KBM-7 (cell line): ENCODE results near the gene LRFN3.
"Not testable (repeated sequence)": the region's sequence is repeated elsewhere in the genome, so short reads cannot be mapped to it uniquely, and the experiment has no call there.

ENCODE experiments used
- DNase-seq: peaks from one replicate; pipeline ENCODE4 v3.0.0-alpha.2; 2015
- in situ Hi-C: fragments of 300-500 bp; cut with MboI; formaldehyde crosslinking; loops from 2 replicates; pipeline ENCODE4 v1.14.3; 2020; ENCODE audit warnings: low sequenced_read_pairs, low pct_unique_long_range_greater_than_20kb, mixed read lengths

LRFN3 gene, protein sequence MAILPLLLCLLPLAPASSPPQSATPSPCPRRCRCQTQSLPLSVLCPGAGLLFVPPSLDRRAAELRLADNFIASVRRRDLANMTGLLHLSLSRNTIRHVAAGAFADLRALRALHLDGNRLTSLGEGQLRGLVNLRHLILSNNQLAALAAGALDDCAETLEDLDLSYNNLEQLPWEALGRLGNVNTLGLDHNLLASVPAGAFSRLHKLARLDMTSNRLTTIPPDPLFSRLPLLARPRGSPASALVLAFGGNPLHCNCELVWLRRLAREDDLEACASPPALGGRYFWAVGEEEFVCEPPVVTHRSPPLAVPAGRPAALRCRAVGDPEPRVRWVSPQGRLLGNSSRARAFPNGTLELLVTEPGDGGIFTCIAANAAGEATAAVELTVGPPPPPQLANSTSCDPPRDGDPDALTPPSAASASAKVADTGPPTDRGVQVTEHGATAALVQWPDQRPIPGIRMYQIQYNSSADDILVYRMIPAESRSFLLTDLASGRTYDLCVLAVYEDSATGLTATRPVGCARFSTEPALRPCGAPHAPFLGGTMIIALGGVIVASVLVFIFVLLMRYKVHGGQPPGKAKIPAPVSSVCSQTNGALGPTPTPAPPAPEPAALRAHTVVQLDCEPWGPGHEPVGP

DNA sequence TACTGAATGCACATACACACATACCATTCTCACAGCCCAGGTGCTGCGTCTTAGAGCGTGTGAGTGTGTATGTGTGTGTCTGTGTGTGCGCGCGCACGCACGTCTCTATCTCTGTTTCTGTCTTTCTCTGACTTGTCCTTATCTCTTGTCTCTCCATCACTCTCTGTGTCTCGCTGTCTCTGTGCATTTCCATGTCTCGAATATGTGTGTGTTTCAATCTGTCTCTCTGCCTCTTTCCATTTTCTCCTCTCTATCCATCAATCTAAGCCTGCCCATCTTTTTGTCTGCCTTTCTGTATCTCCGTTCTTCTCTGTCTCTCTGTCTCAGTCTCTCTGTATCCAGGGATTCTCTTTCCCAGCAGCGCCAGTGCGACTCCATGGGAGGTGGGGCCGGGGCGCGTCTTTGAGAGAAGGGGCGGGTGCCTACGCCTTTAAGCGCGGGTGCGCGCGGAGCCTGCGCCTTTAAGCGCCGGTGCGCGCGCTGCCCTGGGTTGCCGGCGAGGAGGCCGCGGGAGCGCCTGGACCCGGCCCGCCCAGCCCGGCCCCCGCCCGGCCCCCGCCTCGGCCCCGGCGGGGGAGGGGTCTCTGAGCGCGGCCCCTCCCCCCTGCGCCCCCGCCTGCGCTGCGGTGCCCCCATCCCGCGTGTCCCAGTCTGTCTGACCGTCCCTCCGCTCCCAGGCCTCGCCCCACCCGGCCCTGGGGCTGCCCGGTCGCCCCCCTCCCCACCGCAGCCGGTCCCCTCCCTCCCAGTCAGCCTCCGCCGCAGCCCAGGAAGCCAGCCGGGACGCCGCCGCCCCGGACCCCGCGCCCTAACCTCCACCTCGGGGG is at the start of gene LRFN3:
TSS of gene LRFN3 (plus strand) at position 464 of the 827 bp plus-strand sequence. CDS start 3,052 bp downstream, outside the sequence.
- peak; percentile 52 for DNase-seq
- in situ Hi-C loops = no loop called here

DNA sequence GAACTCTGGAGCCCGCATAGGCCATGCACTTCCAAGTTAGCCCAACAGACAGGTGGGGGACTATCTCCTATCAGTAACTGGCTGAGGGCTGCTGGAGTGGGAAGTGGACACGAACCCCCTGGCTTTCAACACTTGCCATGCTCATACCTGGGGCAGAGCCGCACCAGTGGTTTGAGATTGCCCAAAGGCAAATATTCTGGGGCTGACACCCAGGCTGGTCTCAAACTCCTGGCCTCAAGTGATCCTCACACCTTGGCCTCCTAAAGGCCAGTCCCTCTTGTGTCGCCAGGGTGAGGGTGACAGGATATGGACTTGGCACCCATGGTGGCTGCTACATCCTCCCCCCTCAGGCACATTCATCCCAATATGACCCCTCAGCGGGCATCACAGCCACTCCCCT is 49.0 kb upstream of the LRFN3 start:
- no peak for DNase-seq
- in situ Hi-C loops = no loop called here

DNA sequence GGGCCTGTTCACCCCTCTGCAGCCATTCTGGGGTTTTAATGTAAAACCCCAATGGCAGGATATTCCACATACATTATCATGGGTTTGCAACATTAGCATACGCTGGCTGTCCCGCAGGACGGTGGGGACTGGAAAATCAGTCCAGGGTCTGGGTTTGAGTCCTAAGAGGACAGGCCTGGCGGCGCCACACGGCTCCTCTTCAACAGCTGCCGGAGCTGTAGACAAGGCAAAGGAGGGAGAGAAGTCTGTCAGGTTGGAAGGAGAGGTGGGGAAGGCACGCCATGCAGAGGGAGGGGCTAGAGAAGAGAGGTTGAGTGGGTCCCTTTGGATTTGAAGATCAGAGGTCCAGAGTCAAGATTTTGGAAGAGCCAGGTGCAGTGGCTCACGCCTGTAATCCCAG is 47.8 kb upstream of the LRFN3 start:
- in situ Hi-C loops = no loop called here
- no peak for DNase-seq

DNA sequence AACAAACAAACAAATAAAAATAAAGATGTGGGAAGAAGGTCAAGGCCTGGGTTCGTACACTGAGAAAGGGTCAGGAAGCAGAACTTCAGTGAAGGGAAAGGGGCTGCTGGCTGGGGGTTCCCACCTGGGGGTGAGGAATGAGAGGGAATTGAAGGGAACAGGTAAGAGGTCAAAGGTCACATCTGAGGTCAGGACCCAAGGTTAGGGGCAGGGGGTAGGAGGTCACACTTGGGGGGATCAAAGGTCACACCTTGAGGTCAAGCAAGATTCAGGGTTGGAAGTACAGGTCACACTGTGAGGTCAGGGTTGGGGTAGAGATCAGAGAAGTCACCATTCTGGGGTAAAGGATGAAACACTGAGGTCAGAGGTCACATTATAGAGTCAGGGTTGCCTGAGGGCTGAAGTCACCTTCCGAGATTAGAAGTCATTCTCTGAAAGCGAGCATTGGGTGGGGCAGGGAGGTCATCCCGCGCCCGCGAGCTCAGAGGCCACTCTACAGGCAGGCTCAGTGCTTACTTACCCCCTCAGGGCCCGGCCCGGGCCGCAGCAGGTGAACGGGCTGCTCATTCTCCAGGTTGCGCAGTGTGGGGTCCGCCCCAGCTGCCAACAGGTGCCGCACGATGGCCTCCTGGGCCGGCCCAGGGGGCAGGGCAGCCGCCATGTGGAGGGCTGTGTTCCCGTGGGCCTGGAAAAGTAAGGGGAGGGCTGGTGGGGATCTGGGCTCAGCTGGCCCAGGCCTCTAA is 46.6 kb upstream of the LRFN3 start:
- DNase-seq = no peak
- in situ Hi-C loops = no loop called here

DNA sequence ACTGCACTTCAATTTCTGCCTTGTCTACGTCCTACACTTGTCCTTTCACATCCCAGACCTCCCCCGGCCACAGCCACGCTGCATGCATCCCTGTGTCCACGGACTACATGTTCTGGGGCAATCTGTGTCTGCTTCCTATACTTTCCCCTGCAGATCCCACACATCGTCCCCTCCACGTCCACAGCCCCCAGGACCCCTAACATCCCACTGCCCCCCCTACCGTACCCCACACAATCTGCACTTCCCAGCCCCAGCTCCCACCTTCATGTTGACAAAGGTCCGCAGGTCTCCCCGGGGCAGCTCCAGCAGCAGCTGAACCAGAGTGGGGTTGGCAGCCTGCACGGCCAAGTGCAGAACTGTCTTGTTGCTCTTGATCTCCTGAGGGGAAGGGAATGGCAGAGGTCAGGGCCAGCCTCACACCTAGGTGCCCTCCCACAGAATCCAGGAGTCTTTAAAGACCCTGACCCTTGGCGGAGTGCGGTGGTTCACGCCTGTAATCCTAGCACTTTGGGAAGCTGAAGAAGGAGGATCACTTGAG is 46.0 kb upstream of the LRFN3 start:
- in situ Hi-C loops = no loop called here
- no peak for DNase-seq

DNA sequence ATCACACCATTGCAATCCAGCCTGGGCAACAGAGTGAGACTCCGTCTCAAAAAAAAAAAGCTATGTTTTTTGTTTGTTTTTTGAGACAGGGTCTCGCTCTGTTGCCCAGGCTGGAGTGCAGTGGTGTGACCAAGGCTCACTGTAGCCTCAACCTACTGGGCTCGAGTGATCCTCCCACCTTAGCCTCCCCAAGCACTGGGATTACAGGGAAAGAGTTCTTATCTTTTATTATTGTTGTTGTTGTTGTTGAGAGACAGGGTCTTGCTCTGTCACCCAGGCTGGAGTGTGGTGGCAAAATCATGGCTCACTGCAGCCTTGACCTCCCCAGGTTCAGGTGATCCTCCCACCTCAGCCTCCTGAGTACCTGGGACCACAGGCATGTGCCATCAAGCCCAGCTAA is 44.4 kb upstream of the LRFN3 start:
- in situ Hi-C loops, DNase-seq: not testable (repeated sequence)

DNA sequence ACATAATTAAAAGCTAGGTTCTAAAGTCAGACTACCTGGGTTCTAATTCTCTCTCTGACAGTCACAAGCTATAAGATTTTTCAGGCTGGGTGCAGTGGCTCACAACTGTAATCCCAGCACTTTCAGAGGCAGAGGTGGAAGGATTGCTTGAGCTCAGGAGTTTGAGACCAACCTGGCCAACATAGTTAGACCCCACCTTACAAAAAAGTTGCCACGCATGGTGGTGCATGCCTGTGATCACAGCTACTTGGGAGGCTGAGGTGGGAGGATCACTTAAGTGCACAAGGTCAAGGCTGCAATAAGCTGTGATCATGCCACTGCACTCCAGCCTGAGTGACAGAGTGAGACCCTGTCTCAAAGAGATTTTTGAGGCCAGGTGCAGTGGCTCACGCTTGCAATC is 41.8 kb upstream of the LRFN3 start:
- no peak for DNase-seq
- in situ Hi-C loops = no loop called here

DNA sequence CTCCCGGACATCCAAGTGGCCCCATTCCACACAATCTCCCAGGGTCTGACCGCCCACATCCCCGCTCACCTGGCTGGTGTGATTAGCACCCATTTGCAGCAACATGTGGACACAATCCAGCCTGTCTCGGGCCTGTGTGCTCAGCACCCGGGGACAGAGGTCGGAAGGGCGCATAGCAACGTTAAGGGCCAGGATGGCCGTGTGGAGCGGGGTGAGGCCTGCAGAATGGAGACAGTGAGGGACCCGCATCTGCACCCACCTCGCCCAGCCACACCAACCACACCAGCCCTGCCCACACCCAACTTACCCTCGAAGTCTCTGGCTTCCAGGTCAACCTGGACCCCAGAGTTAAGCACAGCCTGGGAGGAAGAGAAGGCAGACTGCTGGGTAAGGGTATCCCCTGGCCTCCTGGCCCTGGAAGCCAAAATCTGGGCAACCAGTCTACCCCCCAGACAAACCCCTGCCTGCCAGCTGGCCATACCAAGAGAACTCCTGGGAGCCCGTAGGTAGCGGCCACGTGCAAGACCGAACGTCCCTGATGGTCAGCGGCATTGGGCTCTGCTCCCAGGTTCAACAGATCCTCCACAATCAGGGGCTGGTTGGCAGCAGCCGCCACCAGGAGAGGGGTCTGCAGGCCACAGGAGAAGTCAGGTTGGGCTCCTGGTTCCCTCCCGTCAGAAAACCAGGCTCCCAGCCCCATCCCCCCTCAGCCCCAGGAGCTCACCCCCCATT is 40.1 kb upstream of the LRFN3 start:
- in situ Hi-C loops = no loop called here
- no peak for DNase-seq

DNA sequence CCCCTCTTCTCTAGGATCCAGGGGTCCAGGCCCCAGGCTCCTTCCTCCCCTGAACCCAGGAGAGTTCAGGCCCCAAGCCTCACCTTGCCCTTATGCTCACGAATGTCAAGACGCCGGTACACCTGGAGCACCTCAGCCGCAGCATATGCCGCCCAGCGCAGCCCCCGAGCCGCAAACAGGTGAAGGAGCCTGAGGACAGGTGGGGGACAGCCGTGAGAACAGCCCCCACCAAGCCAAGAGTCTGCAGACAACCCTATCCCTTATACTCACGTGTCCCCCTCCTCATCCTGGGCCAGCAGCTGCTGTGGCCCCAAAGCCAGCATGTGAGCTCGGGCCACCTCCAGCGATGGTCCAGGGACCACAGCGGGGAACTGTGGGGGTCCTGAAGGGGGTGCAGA is 39.5 kb upstream of the LRFN3 start:
- no peak for DNase-seq
- in situ Hi-C loops = no loop called here

DNA sequence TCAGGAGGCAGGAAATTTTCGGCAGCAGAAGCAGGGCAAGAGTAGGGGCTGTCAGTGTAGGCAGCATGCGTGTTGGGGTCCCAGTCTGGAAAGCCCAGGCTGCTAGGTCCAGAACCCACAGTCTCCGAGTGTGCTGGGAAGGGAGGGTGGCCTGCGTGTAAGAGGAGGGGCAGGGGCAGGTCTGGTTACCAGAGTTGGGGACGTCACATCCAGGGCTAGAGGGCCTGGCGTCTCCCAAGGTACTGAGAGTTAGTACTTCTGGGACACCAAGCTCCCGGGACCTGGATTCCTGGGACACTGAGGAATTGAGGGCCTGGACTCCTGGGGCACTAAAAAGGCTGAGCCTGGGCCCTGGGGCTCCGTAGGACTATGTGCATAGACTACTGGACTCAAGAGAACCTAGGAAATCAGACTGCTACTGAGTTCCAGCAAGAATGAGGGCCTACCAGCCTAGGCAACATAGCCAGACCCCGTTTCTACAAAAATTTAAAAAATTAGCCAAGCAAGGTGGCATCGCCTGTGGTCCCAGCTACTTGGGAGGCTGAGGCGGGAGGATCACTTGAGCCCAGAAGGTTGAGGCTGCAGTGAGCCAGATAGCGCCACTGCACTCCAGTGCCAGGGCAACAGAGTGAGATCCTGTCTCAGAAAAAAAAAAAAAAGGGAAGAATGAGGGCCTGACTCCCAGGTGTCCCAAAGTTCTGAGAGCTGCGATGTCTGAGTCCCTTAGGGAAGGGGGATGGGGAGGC is 38.3 kb upstream of the LRFN3 start:
- in situ Hi-C loops = no loop called here
- no peak for DNase-seq

DNA sequence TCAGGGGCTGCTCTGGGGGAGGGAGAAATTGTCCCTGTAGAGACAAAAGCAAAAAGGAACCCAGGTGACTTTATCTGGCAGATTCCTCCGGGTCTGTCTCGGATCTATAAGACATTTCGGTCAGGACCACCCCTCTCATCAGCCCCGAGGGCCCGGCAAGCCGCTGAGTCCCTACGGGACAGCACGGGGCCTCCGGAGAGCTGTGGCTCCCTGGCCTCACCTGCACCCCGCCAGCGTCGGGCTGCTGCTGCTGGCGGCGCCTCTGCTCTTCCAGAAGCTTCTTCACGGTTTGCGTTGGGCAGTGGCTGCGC is 37.7 kb upstream of the LRFN3 start:
- in situ Hi-C loops = no loop called here

DNA sequence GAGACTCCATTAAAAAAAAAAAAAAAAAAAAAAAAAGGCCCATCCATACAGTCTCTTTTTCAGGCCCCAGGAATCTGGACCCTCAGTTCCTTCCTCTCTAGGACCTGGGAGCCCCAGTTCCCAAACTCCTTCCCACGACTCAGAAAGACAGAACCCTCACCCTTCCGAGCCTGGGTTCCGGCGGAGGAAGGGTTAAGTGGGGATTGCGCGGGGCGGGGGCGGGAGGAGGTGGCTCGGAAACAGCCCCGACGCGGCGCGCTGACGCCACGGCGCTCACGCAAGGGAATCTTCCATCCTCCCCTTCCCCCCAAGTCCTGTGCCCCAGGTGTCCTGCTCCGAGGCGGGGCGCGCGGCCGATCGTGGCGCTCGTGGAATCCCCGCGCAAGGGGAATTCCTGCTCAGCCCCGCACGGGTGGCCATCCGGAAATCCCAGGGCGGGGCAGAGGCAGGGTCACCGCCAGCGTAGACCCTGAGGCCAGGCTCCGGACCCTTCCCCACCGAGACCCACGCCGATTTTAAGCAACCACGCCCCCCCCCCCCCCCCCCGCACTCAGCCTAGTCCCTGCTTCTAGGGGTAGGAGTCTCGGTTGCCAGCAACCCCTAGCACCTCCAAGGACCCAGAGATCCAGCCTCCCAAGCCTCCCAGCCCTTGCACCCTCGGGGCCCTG is 36.5 kb upstream of the LRFN3 start:
- in situ Hi-C loops = no loop called here
- DNase-seq = peak; percentile 88

More for the DNA sequence above, 37.7 kb upstream of the LRFN3 start:
- DNase-seq = no peak

DNA sequence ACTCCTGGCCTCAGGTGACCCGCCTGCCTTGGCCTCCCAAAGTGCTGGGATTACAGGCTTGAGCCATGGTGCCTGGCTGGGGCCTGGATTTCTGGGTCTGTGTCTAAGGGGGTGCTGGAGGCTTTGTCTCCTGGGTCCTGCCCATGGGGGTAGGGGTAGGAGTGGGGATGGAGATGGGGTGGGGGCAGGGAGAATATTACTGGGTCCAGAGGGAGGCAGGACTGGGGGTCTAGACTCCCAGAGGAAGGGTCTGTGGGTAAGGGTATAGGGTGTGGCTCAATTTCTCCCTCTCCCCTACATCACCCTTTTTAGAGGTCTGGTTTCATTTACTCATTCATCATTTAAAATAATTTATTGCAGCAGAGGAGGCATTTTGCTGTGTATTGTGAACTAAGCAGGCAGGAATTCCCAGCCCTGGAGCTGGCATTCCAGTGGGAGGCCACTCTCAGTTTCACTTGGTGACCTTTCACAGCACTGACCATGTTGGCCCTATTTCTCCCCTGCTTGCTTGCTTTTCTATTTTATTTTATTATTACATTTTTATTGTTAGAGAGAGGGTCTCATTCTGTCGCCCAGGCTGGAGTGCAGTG is 35.0 kb upstream of the LRFN3 start:
- no peak for DNase-seq
- in situ Hi-C loops = no loop called here

DNA sequence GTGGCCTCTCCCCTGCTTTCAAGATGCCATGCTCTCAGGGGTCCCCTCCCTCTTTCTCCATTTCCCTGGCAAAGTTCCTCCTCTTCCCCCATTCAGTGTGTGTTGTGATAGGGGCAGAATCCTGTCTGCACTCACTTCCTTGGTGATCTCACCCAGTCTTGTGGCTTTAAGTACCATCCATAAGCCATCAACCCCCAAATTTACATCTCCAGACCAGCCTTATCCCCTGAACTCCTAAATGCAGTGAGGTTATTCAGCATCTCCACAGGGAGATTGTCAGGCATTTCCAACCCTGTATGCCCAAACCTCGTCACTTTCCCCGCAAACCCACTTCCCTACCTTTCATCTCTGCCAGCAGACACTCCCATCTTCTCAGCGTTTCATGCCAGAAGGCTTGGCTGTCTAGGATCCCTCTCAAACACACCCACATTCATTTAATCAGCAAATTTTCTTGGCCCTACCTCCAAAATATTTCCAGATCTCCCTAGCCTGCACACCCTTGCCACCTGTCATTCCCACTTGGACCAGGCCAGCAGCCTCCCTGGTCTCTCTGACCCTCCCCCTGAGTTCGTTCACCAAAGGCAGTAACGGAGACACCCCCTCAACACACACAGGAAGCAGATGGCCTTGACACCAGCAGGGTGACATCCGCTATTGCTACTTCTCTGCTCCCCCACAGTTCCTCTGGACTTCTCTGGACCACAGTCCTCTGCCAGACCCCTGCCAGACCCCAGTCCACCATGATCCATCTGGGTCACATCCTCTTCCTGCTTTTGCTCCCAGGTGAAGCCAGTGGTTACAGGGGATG is 34.1 kb upstream of the LRFN3 start, which contains the start of gene HCST:
TSS of gene HCST (plus strand) at position 676 of the 808 bp plus-strand sequence. CDS start at position 741, 65 bp downstream.
- in situ Hi-C loops = no loop called here

DNA sequence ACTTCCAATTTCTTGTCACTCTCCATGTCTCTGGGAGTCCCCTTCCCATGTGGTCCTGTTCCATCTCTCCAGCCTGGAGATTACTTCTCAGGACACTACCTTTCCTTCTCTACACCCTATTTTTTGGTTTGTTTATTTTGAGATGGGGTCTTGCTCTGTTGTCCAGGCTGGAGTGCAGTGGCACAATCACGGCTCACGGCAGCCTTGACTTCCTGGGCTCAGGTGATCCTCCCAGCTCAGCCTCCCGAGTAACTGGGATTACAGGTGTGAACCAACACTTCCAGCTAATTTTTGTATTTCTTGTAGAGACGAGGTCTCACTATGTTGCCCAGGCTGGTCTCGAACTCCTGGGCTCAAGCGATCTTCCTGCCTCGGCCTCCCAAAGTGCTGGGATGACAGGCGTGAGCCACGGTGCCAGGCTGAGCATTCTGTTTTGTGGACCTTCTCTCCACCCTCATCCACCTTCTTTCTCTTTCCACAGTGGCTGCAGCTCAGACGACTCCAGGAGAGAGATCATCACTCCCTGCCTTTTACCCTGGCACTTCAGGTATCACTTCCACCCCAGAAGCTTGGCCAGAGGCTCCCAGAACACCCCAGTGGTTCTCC is 33.2 kb upstream of the LRFN3 start:
- DNase-seq = no peak
- in situ Hi-C loops = no loop called here

More for the DNA sequence above, 34.1 kb upstream of the LRFN3 start, which contains the start of gene HCST:
- DNase-seq = peak; percentile 88
